ENCODE data around the gene RUNX1.

RUNX1 gene

DNA sequence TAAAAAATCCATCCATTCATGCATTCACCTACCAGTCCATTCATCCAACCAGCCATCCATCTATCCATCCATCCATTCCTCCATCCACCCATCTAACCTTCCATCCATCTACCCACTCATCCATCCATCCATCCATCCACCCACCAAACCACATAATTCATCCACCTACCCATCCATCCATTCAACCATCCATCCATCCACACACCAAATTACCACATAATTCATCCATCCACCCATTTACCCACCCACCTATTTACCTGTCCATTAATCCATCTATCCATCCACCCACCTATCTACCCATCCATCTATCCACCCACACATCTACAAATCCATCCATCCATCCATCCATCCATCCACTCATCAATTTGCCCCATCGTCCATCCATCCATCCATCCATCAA, 308.9 kb downstream of the RUNX1 start:
- Histone ChIP-seq H3K4me3 (ENCODE audit: severe bottlenecking) (no peak overlapping the region), H3K9me3 (ENCODE audit: severe bottlenecking) (no peaks in the 10 kb centered on the region), H3K27ac (ENCODE audit: poor library complexity, severe bottlenecking) (no peak overlapping the region), H3K36me3 (ENCODE audit: low read depth) (no peaks in the 10 kb centered on the region), H3K4me1 (ENCODE audit: insufficient read depth, poor library complexity, severe bottlenecking) (peaks cover 36% of the 10 kb centered on the region), H3K27me3 (ENCODE audit: insufficient read depth, poor library complexity, severe bottlenecking) (no peaks in the 10 kb centered on the region)
- ATAC-seq (ENCODE audit: low read depth) (no peak), DNase-seq (ENCODE audit: low spot score) (no peak)
- TF ChIP-seq, protein P1, sequence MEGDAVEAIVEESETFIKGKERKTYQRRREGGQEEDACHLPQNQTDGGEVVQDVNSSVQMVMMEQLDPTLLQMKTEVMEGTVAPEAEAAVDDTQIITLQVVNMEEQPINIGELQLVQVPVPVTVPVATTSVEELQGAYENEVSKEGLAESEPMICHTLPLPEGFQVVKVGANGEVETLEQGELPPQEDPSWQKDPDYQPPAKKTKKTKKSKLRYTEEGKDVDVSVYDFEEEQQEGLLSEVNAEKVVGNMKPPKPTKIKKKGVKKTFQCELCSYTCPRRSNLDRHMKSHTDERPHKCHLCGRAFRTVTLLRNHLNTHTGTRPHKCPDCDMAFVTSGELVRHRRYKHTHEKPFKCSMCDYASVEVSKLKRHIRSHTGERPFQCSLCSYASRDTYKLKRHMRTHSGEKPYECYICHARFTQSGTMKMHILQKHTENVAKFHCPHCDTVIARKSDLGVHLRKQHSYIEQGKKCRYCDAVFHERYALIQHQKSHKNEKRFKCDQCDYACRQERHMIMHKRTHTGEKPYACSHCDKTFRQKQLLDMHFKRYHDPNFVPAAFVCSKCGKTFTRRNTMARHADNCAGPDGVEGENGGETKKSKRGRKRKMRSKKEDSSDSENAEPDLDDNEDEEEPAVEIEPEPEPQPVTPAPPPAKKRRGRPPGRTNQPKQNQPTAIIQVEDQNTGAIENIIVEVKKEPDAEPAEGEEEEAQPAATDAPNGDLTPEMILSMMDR (IDR thresholded peaks at IDR 0.05; ENCODE audit: poor library complexity, severe bottlenecking): no peak

Measured in RWPE2 (cell line).